HG03097 (cell line): ENCODE results near the gene C3orf22.
"Not testable (repeated sequence)": the region's sequence is repeated elsewhere in the genome, so short reads cannot be mapped to it uniquely, and the experiment has no call there.

Source experiments
- ATAC-seq: cut with Tn5 transposase; IDR thresholded peaks from one replicate; pipeline ENCODE4 v1.9.1; 2021; ENCODE audit not compliant: unreplicated experiment, low FRiP score

Gene C3orf22

DNA sequence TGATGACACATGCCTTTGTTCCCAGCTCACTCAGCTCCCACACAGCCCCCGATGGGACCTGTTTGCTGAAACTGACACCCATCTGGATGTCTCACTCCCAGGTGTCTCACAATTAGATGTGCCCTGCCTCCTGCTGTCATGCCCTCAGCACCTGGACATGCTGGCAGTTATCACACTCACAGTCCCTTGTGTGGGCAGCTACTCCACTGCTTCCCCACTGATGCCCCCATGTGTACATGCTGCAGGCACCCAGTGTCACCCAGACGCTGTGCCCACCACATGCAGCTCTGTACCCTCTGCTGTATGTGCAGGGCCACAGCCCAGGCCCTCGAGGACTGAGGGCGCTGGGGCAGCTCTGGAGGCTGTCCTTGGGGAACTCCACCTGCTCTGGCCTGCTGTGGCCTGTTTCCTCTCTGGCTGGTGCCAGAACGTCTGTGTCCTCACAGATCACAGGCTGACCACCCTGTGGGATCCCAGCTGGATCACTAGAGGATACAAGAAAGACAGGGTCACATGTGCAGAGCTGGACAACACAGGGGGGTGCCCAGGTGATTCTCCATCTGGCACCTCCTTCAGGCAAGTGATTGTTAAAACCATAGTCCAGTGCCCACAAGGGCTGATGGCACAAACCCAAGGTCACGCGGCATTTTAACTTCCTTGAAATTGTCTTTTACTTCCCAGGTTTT, 14.0 kb downstream of the C3orf22 start:
- no peak for ATAC-seq

- ATAC-seq, result no peak
Observed at GRCh38 chr3:126543457-126544061, 15.2 kb downstream of the C3orf22 start.

GRCh38 chr3:126542340-126543241, 16.1 kb downstream of the C3orf22 start:
- no peak for ATAC-seq

GRCh38 chr3:126541628-126542339, 16.9 kb downstream of the C3orf22 start:
- ATAC-seq, result no peak

GRCh38 chr3:126540951-126541627, 17.6 kb downstream of the C3orf22 start:
- ATAC-seq, result no peak

DNA sequence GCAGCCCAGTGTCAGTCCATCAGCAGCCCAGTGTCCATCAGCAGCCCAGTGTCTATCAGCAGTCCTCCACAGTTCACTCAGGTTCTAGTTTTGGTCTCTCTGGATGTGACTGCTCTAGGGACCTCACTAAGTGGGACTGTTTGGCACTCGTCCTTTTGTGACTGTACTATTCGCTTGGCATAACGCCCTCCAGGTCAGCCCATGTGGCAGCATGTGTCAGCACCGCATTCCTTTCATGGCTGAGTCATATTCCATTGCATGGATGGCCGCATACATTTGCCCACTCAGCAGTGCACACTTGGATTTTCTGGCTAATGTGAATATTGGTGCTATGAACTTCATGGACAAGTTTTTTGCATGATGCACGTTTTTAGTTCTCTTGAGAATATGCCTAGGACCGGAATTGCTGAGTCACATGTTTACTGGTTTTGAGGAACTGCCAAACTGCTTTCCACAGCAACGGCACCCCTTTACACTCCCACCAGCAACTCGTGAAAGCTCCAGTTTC, 18.3 kb downstream of the C3orf22 start:
- no peak for ATAC-seq

DNA sequence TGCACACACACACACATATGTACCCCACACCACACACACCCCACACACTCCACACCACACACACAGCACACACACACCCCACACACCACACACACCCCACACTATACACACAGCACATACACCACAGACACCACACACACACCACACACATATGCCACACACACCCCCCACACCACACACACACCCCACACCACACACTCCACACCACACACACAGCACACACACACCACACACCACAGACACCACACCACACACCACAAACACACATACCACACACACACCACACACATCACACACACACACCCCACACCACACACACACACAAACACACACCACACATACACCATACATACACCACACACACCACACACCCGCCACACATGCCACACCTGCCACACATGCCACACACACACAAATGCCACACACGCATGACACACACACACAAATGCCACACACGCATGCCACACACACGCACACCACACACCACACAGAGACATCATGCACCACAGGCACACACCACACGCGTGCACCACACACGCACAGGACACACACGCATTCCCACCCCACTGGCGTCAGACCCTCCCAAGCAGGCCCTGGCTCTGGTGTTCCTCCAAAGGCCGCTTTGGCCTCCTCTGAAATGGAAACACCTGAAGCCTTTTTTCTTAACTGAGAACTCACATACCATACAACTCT, 19.0 kb downstream of the C3orf22 start:
- no peak for ATAC-seq

GRCh38 chr3:126538966-126539365, 19.8 kb downstream of the C3orf22 start:
- no peak for ATAC-seq

GRCh38 chr3:126538316-126538715, 20.4 kb downstream of the C3orf22 start:
- ATAC-seq, result no peak

DNA sequence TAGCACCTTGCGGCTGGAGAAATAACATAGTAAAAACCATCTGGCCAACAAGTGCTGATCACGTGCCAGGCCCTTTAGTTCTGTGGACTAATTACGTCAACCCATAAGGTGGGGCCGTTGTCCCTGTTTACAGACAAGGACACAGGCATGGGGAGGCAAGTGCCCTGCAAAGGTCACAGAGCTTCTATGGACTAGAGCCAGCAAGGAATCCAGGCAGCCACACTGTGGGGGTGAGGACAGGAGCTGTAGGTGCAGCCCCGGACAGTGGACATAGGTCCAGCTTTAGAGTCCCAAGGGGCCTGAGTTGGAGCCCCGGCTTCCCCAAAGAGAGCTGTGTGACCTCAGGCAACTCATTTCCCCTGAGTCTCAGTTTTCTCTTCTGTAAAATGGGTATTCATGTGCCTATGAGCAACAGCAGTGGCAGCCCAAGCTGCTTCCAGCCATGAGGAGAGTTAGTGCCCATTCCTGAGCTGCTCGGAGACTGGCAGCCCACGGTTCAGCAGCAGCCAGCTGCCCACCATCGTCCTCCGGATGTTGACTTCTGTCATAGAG, 20.9 kb downstream of the C3orf22 start:
- no peak for ATAC-seq

DNA sequence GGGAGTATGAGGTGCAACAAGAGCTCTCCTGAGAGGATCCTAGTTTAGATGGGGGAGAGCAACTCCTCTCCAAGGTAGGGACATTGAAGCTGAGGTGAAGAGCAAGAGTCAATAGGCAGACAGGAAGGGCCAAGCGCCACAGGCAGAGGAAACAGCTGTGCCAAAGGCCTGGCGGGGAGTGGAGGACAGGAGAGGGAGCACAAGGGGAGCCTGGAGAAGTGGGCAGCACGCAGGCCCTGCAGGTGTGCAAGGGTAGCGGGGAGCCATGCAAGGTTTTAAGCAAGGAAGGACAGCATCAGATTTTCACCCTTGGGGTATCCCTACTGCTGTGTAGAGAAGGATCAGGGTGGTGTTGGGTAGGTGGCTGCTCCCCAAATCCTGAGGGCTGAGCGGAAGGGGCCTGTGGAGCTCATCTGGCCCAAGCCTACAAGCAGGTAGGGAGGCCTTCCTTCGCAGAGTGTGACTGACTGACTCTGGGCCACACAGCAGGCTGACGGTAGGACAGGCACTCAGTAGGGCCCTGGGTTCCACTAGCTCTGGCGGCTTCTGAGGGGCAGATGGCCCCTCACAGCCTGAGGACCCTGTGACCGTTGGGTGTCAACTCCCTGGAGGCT, 21.5 kb downstream of the C3orf22 start:
- no peak for ATAC-seq

DNA sequence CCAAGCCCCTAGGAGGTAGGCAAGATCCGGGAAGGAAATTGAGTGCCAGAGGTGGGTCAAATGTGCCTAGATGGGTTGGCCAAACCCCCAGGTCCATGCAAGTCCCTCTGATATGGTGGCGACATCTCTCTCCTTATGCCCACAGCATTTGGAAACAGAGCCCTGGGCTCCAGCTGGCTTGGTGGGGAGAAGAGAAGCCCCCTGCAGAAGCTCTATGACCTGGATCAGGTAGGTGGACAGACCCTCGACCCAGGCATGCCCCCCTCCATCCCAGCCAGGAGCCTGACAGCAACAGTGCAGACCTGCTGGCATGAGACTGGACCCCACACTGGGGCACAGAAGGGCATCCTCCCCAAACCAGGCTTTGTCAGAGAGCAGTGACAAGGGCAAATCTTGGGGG, 22.6 kb downstream of the C3orf22 start:
- ATAC-seq, result no peak

GRCh38 chr3:126535636-126536035, 23.1 kb downstream of the C3orf22 start:
- no peak for ATAC-seq

DNA sequence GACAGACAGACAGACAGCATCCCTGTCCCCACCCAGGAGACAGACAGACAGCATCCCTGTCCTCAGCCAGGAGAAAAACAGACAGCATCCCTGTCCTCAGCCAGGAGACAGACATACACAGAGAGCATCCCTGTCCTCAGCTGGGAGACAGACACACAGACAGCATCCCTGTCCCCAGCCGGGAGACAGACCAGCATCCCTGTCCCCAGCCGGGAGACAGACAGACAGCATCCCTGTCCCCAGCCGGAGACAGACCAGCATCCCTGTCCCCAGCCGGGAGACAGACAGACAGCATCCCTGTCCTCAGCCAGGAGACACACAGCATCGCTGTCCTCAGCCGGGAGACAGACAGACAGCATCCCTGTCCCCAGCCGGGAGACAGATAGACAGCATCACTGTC, 24.0 kb downstream of the C3orf22 start:
- ATAC-seq, result not testable (repeated sequence)

DNA sequence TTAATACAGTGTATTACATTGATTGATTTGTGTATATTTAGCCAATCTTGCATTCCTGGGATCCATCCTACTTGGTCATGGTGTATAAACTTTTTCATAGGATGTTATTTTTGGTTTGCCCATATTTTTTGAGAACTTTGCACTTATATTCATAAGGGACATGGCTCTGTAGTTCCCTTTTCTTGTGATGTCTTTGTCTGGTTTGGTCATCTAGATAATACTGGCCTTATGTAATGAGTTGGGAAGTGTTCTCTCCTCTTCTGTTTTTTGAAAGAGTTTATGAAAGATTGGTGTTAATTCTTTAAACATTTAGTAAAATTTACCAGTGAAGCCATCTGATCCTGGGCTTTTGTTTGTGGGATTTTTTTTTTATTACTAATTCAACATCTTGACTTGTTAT, 25.2 kb downstream of the C3orf22 start:
- no peak for ATAC-seq

DNA sequence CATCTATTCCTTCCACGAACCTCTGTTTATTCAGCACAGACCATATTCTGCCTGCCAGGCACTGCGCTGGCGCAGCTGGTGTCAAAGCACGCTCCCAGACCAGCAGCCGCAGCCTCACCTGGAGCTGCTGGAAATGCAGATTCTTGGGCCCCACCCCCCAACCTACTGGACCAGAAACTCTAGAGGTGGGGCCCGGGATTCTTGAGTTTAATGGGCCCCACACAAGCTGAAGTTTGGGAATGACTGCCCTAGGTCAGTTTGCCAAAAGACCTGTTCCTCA, 27.7 kb downstream of the C3orf22 start:
- no peak for ATAC-seq

- peak; percentile 67 for ATAC-seq
Observed at GRCh38 chr3:126530171-126531050, 28.3 kb downstream of the C3orf22 start.

- ATAC-seq, result no peak
Observed at GRCh38 chr3:126529585-126530170, 29.1 kb downstream of the C3orf22 start.
